GM11168 (cell line): ENCODE data around the gene SCARB2.

Experiments
- in situ Hi-C: fragments of 300-500 bp; cut with MboI; formaldehyde crosslinking; loops from one replicate; pipeline ENCODE4 v1.12.0; 2022; ENCODE audit warnings: low sequenced_read_pairs; ENCODE audit not compliant: unreplicated experiment

SCARB2 gene

GRCh38 chr4:76166480-76166879 is 47.1 kb downstream of the SCARB2 start:
- in situ Hi-C loops, result no loop called here

- in situ Hi-C loops, result no loop called here
These were observed 53.3 kb downstream of the SCARB2 start for GRCh38 chr4:76160355-76160754.

- in situ Hi-C loops, result no loop called here
These were observed 57.0 kb downstream of the SCARB2 start for GRCh38 chr4:76156635-76157034.

GRCh38 chr4:76155979-76156378 is 57.6 kb downstream of the SCARB2 start:
- in situ Hi-C loops, result no loop called here

GRCh38 chr4:76153356-76153755 is 60.3 kb downstream of the SCARB2 start:
- in situ Hi-C loops, result no loop called here

- in situ Hi-C loops, result no loop called here
These were observed 65.3 kb downstream of the SCARB2 start, which contains the start of gene NUP54 for GRCh38 chr4:76148142-76148865. Gene NUP54 (minus strand): TSS chr4:76148397. CDS start chr4:76148374, 23 bp downstream.

GRCh38 chr4:76147454-76148141 is 66.0 kb downstream of the SCARB2 start:
- in situ Hi-C loops, result no loop called here

GRCh38 chr4:76144546-76144945 is 69.1 kb downstream of the SCARB2 start:
- in situ Hi-C loops, result no loop called here

GRCh38 chr4:76141241-76141640 is 72.4 kb downstream of the SCARB2 start:
- in situ Hi-C loops, result no loop called here

GRCh38 chr4:76127754-76128153 is 85.9 kb downstream of the SCARB2 start:
- in situ Hi-C loops, result no loop called here

- in situ Hi-C loops, result no loop called here
These were observed 87.8 kb downstream of the SCARB2 start for GRCh38 chr4:76125816-76126215.

- in situ Hi-C loops, result no loop called here
These were observed 93.4 kb downstream of the SCARB2 start for GRCh38 chr4:76120199-76120598.

- in situ Hi-C loops, result no loop called here
These were observed 96.1 kb downstream of the SCARB2 start for GRCh38 chr4:76117536-76117935.

- in situ Hi-C loops, result no loop called here
These were observed 96.8 kb downstream of the SCARB2 start for GRCh38 chr4:76116821-76117220.
